Ishikawa (cell line): ENCODE measurements around the gene PLA2G4D.

ENCODE experiments used
- EP300 ChIP-seq: IDR thresholded peaks from 2 replicates; pipeline ENCODE4 v1.6.1; 2012; ENCODE audit warnings: borderline replicate concordance
- FOXM1 ChIP-seq: IDR thresholded peaks from 2 replicates; pipeline ENCODE4 v1.6.1; 2012; ENCODE audit warnings: low read depth, borderline replicate concordance
- USF1 ChIP-seq: IDR thresholded peaks from 2 replicates; pipeline ENCODE4 v1.6.1; 2012

GRCh38 chr15:42139596-42139995, 45.2 kb upstream of the PLA2G4D start:
- no peak for TF ChIP-seq USF1
- no peak for TF ChIP-seq FOXM1
- no peak for TF ChIP-seq EP300
